Fibroblast of the aortic adventitia (primary cell): ENCODE results near the gene ANKH. TPM values are rescaled to one million over a fixed set of nuclear protein-coding genes. Genes with fewer than 3 reads are reported as not detected.
A peak's percentile ranks its signal among the peaks of the same experiment; 100 is the strongest.
"Not testable (repeated sequence)": the region's sequence is repeated elsewhere in the genome, so short reads cannot be mapped to it uniquely, and the experiment has no call there.

ENCODE experiments used
- DNase-seq: peaks from one replicate; pipeline ENCODE4 v3.0.0-alpha.2; 2010; ENCODE audit warnings: low read depth
- H3K4me3 ChIP-seq: 2 replicates; pipeline ENCODE4 v1.5.1; 2011; ENCODE audit warnings: low read depth, mild to moderate bottlenecking, control low read depth, low read length, moderate library complexity
- total RNA-seq: library from RNA; depleted of rRNA; stranded (reverse); fragments of >200 nt; gene quantifications from 2 replicates; pipeline ENCODE4 v1.2.3, GENCODE V29; 2012; ENCODE audit warnings: low replicate concordance
- TF ChIP-seq, protein P1 (sequence below): IDR thresholded peaks from 2 replicates; pipeline ENCODE4 v1.5.1; 2011; ENCODE audit warnings: mild to moderate bottlenecking, low read length, control low read depth, inconsistent platforms; ENCODE audit not compliant: insufficient read depth

Gene ANKH
- total RNA-seq, 1 donor: 82.2 TPM

DNA sequence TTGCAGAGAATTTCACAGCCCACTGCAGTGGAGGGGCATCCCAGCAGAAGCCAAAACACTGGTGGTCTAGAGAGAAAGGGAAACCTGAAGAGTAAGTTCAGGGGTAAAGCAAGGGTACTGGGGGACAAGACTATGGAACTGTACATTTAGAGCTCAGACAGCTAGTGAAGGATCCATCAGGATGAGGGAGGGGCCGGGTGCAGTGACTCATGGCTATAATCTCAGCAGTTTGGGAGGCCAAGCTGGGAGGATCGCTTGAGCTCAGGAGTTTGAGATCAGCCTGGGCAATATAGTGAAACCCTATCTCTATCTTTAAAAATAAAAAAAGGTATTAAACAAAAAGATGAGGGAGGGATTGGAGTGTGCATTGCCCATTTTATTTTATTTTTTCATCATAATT lies 7.8 kb upstream of the ANKH start:
- DNase-seq: no peak
- H3K4me3 ChIP-seq: no peak overlapping the region
- TF ChIP-seq, protein P1, sequence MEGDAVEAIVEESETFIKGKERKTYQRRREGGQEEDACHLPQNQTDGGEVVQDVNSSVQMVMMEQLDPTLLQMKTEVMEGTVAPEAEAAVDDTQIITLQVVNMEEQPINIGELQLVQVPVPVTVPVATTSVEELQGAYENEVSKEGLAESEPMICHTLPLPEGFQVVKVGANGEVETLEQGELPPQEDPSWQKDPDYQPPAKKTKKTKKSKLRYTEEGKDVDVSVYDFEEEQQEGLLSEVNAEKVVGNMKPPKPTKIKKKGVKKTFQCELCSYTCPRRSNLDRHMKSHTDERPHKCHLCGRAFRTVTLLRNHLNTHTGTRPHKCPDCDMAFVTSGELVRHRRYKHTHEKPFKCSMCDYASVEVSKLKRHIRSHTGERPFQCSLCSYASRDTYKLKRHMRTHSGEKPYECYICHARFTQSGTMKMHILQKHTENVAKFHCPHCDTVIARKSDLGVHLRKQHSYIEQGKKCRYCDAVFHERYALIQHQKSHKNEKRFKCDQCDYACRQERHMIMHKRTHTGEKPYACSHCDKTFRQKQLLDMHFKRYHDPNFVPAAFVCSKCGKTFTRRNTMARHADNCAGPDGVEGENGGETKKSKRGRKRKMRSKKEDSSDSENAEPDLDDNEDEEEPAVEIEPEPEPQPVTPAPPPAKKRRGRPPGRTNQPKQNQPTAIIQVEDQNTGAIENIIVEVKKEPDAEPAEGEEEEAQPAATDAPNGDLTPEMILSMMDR: no peak

DNA sequence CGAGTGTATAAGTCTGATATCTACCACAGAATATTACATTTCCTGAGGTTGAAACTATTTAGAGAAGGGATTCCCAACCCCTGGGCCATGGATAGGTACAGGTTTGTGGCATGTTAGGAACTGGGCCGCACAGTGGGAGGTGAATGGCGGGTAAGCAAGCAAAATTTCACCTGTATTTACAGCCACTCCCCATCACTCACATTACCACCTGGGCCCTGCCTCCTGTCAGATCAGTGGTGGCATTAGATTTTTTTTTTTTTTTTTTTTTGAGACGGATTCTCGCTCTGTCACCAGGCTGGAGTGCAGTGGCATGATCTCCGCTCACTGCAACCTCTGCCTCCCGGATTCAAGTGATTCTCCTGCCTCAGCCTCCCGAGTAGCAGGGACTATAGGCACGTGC lies 6.6 kb upstream of the ANKH start:
- H3K4me3 ChIP-seq, DNase-seq: not testable (repeated sequence)

DNA sequence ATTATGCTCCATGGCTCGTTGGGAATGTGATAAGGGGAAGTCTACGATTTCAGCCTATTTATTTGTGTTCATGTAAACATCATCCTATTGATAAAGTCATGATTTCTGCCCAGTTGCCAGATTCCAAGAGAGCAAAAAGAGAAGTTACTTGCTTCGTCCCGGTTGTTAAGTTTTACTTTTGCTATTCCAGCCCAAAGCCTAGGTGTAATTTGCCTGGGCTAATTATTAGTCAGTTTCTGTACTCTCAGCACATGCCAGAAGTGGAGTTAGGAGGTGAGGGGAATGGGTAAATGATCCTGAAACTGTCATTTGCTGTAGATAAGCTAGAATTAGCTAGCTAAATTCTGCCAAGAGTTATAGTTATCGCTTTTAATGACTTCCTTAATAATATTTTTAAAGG lies 4.5 kb upstream of the ANKH start:
- TF ChIP-seq, protein P1: no peak
- DNase-seq: no peak
- no peak overlapping the region for H3K4me3 ChIP-seq

DNA sequence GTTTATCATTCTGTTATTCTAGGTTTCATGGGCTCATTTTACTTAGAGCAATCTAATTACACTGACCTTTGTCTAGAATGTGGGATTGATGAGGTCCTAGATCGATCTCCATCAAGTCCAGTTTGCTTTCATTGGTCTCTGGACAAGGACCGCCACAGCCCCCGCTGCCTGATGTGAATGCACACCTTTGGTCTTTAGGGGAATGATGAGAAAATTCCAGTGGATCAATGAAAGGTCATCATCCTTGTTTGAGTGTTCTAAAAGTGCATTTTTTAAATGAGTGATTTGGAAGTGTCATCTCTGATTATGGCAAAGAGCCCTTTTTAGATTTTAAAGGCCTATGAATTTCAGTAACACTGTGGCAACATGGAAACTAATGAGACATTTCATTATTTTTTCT lies 2.2 kb upstream of the ANKH start:
- H3K4me3 ChIP-seq: no peak overlapping the region
- TF ChIP-seq, protein P1: no peak
- no peak for DNase-seq

DNA sequence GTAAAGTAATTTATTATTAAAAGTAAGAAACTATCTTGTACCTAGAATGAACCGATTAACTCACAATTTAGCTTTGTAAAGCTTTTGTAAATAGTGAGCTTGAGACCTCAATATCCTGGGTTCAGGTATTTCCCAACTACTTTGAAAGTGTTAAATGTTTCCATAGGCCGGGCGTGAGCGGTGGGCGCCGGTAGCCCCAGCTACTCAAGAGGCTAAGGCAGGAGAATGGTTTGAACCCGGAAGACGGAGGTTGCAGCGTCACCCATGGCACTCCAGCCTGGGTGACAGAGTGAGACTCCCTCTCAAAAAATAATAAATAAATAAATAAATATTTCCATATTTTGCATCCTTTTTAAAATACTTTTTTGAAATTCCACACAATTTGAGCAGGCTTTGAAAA lies 1.5 kb upstream of the ANKH start:
- H3K4me3 ChIP-seq: no peak overlapping the region
- TF ChIP-seq, protein P1: no peak
- no peak for DNase-seq

DNA sequence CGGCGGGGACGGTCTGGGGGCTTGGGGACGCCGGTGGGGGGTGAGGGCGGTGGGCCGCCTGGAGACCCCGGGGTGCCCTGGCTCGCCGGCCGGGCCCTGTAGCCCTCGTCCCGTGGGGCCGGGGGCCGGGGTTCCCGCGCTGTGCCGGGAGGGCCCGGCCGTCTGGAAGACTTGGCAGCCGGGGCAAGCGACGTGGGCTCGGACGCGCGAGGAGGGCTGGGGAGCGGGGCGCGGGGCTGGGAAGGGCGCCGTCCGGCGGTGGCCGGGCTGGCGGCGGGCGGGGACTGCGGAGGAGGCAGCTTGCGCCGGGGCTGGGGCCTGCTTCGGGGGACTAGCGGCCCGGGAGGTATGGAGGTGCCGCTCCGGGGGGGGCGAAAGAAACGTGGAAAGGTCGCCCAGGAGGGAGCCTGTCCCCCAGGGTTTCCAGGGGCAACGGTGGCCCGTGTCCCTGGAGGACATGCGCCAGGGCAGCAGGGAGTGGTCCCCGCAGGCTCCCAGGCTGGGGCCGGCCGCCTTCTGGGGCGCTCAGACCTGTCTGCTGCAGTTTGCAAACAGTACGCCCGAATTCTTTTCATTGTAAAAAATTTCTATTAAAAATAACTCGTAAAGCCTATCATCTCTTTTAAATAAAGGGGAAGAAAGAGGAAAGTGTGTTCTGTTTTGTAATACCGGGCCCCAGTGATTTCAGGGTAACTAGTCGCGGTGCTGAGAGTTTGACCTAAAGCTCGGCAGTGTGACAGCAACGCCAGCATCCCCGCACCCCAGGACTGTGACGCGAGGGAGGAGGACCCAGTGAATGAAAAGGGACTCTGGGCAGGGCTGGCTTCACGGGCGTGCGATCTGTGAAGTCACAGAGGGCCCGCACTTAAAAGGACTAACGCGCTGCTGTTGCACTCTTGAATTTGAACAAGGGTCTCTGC lies 752 bp upstream of the ANKH start:
- DNase-seq: peak; percentile 45
- H3K4me3 ChIP-seq: peak overlapping the region; percentile 76
- TF ChIP-seq, protein P1: no peak

DNA sequence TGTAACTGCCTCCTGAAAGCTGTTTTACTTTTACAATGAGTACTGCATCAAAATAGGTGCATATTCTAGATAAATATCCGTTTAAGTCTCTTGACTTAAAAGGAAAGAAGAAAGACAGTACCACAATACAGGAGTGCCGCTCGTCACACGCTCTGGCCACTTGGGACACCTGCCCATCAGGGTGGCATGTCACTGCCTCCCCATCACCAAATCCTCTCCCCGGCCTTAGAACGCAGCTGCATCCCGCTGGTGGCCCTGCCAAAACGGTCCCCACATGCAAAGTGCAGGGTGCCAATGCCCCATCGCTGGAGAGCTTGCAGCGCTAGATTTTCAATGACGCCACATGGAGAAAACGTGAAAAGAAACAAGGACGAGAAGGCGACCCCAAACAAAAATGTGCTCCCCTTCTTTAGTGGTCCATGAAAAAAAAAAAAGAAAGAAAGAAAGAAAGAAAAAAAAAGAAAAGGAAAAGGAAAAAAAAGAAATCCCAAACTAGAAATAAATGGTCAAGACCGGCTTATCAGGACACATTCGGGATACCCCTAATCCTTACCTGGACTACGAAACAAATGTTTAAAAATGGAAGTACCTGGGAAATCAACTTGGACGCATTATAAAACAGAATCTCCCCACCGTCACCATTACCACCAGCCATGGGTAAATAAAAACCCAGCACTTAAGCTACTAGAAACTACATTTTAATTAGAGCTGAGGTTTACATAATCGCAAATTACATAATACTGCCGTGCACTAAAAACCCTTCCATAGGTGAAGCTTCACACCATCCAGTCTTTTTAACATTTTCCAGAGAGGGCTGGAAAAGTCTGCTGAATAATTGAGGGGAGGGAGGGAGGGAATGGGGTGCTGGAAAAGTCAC lies 1.0 kb downstream of the ANKH start:
- TF ChIP-seq, protein P1: peak; percentile 40
- DNase-seq: peak; percentile 16
- H3K4me3 ChIP-seq: peak overlapping the region; percentile 80
